Fibroblast of lung (primary cell): ENCODE measurements around the gene TM9SF1.

Source experiments
- CTCF ChIP-seq, 2 donors: IDR thresholded peaks in 1 of 2; conservative IDR thresholded peaks in 1 of 2; 1 replicate in 1 of 2; 2 replicates in 1 of 2; pipeline ENCODE4 v1.5.1; 2011 to 2012; ENCODE audit warnings: low read length in 2 of 2, control low read depth in 1 of 2, inconsistent platforms in 1 of 2, low read depth in 1 of 2, mild to moderate bottlenecking in 1 of 2
- EZH2 ChIP-seq: IDR thresholded peaks from 2 replicates; pipeline ENCODE4 v1.5.1; 2012; ENCODE audit warnings: low read length, control low read depth, mild to moderate bottlenecking; ENCODE audit errors: missing control alignments

DNA sequence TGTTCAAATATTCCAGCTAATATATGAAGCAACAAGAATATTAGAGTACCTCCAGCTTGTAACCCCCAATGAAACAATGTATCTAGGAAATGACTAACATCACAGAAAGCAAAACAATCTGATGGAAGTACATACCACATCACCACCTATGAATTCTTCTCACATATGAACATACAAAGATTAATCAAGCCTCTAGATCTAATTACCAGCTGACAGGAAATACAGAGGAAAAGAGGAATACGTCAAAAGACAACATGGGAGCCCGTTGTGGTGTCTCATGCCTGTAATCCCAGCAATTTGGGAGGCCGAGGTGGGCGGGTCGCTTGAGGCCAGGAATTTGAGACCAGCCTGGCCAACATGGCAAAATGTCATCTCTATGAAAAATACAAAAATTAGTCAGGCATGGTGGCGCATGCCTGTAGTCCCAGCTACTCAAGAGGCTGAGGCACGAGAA lies 29.4 kb upstream of the TM9SF1 start:
- TF ChIP-seq CTCF (conservative IDR thresholded peaks at IDR 0.05 in 1 of 2, IDR thresholded peaks at IDR 0.05 in 1 of 2; ENCODE audit: low read depth in 1 of 2, low read length in 2 of 2) = no peak
- TF ChIP-seq EZH2 = no peak
